NCI-H226 (cell line): Measurements from ENCODE around the gene OTUD3.

Experiments used
- DNase-seq: peaks from one replicate; pipeline ENCODE4 v3.0.0-alpha.2; 2015

Gene OTUD3

DNA sequence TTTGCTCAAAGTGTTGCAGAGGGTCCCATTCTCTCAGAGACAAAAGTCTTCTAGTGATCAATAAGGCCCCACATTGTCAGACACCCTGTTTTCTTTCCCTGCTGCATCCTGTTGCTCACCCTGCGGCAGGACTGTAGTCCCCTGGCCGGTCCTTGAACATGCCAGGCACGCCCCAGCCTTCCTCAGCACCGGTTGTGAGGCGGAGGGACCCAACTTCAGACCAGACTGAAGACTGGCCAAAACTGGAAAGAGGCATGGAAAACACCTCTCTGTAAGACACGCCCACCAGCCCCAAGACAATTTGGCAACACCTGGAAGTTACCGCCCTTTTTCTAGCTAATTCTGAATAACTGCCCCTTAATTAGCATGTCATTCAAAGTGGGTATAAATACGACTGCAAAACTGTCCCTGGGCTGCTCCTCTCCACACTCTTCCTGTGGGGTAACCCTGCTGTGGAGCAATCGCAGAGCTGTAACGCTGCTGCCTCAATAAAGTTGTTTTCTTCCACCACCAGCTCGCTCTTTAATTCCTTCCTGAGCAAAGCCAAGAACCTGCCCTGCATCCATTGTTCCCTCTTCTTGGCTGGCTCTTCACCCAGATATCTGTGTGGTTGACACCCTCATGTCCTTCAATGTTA is 73.5 kb downstream of the OTUD3 start:
- no peak for DNase-seq

DNA sequence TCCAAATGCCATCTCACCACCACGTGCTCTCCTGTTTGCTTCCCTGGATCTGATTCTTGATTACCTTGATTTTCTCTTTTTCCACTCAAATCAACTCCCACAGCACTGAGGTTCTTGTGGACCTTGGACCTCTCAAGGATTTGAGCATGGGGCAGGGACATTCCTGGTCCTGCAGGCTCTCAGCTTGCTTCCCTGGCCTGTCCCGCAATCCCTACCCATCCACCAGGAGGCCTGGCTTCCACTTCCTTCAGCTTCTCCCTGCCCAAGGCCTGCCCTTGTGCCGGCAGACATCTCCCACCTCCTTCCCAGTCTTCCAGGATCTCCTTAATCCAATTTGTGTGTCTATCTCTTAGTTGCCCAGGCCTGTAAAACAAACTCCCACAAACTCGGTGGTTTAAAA is 75.6 kb downstream of the OTUD3 start:
- no peak for DNase-seq

GRCh38 chr1:19960591-19960990 is 78.4 kb downstream of the OTUD3 start:
- DNase-seq = no peak
